ENCODE results near the gene PRKAG1. TPM values are rescaled to one million over a fixed set of nuclear protein-coding genes. Genes with fewer than 3 reads are reported as not detected.

The PRKAG1 gene
- total RNA-seq, 1 experiment from 2014 or later: 41.6 TPM

DNA sequence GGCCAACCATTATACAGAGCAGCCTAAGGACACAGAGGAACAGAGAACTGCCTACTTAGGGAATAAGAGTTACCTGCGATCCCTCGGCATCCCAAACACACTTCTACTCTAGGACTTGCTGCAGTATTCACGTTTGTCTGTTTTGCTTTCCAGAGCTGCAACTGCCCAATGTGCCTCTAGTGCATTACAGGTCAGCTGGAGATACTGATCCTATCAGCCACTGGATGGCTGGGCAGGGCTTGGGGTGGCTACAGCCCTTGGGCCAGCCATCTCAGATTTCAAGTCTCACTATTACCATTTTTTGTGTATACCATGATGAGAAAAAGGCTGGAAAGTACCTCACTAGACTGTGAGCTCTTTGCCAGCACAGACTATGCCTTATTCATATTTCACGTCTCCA lies 65.9 kb downstream of the PRKAG1 start:
- peaks cover 25% of the 10 kb centered on the region for H3K36me3 Mint-ChIP-seq
- DNase-seq (ENCODE audit: low spot score) (no peak), ATAC-seq (no peak)
- ChIA-PET POLR2A (no interaction called here), CTCF (interaction anchor here (0.6 to 1.8 kb wide), 7 partner anchors 14 to 137 kb away, joined by 3 to 4 read pairs (median 3); no protein-coding TSS in a partner anchor)
- H3K27ac Mint-ChIP-seq: no peak overlapping the region; the same call in 1 of the 2 replicates
- H3K27me3 Mint-ChIP-seq (ENCODE audit: low read depth): no peaks in the 10 kb centered on the region
- H3K4me1 Mint-ChIP-seq: peaks cover 27% of the 10 kb centered on the region
- no peaks in the 10 kb centered on the region for H3K9me3 Mint-ChIP-seq
- TF ChIP-seq ZNF281 (CRISPR knock-in tag; IDR thresholded peaks at IDR 0.05) (no peak), FOXP1 (CRISPR knock-in tag; IDR thresholded peaks at IDR 0.05; ENCODE audit: borderline replicate concordance) (no peak), ATF3 (CRISPR knock-in tag; conservative IDR thresholded peaks at IDR 0.05) (no peak), PRRX2 (CRISPR knock-in tag; IDR thresholded peaks at IDR 0.05) (no peak), E2F1 (CRISPR knock-in tag; IDR thresholded peaks at IDR 0.05) (no peak), PRDM15 (CRISPR knock-in tag; IDR thresholded peaks at IDR 0.05) (no peak), ZNF121 (CRISPR knock-in tag; IDR thresholded peaks at IDR 0.05) (no peak), ZNF532 (CRISPR knock-in tag; IDR thresholded peaks at IDR 0.05; ENCODE audit: borderline replicate concordance) (no peak), MXD4 (CRISPR knock-in tag; IDR thresholded peaks at IDR 0.05; ENCODE audit: borderline replicate concordance) (no peak), STAT6 (CRISPR knock-in tag; conservative IDR thresholded peaks at IDR 0.05; ENCODE audit: low read depth) (no peak), JAZF1 (CRISPR knock-in tag; IDR thresholded peaks at IDR 0.05) (no peak), SP1 (CRISPR knock-in tag; conservative IDR thresholded peaks at IDR 0.05) (no peak), AR (CRISPR knock-in tag; IDR thresholded peaks at IDR 0.05) (no peak), ZBTB43 (CRISPR knock-in tag; IDR thresholded peaks at IDR 0.05) (no peak), MYBL2 (CRISPR knock-in tag; IDR thresholded peaks at IDR 0.05) (no peak), TEAD4 (CRISPR knock-in tag; IDR thresholded peaks at IDR 0.05) (no peak)
- TF ChIP-seq, protein P1, sequence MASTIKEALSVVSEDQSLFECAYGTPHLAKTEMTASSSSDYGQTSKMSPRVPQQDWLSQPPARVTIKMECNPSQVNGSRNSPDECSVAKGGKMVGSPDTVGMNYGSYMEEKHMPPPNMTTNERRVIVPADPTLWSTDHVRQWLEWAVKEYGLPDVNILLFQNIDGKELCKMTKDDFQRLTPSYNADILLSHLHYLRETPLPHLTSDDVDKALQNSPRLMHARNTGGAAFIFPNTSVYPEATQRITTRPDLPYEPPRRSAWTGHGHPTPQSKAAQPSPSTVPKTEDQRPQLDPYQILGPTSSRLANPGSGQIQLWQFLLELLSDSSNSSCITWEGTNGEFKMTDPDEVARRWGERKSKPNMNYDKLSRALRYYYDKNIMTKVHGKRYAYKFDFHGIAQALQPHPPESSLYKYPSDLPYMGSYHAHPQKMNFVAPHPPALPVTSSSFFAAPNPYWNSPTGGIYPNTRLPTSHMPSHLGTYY (CRISPR knock-in tag; IDR thresholded peaks at IDR 0.05): no peak
- H3K4me3 Mint-ChIP-seq: no peak overlapping the region
